ENCODE measurements around the gene RFLNA. TPM values are rescaled to one million over a fixed set of nuclear protein-coding genes. Genes with fewer than 3 reads are reported as not detected.
"Not testable (repeated sequence)": the region's sequence is repeated elsewhere in the genome, so short reads cannot be mapped to it uniquely, and the experiment has no call there.

Gene RFLNA
- polyA plus RNA-seq, 1 donor from 2014 or later: 9.6 TPM

- Histone ChIP-seq H3F3A (ENCODE audit: insufficient read depth, low read length, poor library complexity, severe bottlenecking) (no peaks in the 10 kb centered on the region), H3K4me3 (ENCODE audit: low read length) (no peak overlapping the region), H3K27me3 (ENCODE audit: insufficient read depth, low read depth, low read length) (no peaks in the 10 kb centered on the region), H3K9ac (ENCODE audit: low read length) (no peak overlapping the region), H3K27ac (ENCODE audit: low read length) (no peak overlapping the region), H2AFZ (ENCODE audit: low read depth, low read length) (no peak overlapping the region), H3K36me3 (ENCODE audit: insufficient read depth, low read length) (peaks cover 14% of the 10 kb centered on the region), H3K79me2 (replicated peaks; ENCODE audit: insufficient read depth, low read length) (no peaks in the 10 kb centered on the region), H3K9me2 (ENCODE audit: insufficient read depth, low read length) (no peaks in the 10 kb centered on the region), H4K20me1 (ENCODE audit: insufficient read depth) (no peaks in the 10 kb centered on the region), H3K4me2 (ENCODE audit: low read length) (no peak overlapping the region), H3K9me3 (ENCODE audit: low read length) (peaks cover 14% of the 10 kb centered on the region)
- TF ChIP-seq, protein P1, sequence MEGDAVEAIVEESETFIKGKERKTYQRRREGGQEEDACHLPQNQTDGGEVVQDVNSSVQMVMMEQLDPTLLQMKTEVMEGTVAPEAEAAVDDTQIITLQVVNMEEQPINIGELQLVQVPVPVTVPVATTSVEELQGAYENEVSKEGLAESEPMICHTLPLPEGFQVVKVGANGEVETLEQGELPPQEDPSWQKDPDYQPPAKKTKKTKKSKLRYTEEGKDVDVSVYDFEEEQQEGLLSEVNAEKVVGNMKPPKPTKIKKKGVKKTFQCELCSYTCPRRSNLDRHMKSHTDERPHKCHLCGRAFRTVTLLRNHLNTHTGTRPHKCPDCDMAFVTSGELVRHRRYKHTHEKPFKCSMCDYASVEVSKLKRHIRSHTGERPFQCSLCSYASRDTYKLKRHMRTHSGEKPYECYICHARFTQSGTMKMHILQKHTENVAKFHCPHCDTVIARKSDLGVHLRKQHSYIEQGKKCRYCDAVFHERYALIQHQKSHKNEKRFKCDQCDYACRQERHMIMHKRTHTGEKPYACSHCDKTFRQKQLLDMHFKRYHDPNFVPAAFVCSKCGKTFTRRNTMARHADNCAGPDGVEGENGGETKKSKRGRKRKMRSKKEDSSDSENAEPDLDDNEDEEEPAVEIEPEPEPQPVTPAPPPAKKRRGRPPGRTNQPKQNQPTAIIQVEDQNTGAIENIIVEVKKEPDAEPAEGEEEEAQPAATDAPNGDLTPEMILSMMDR (IDR thresholded peaks at IDR 0.05; ENCODE audit: poor library complexity, severe bottlenecking): no peak
- no peak for TF ChIP-seq SMC3 (conservative IDR thresholded peaks at IDR 0.05; ENCODE audit: poor library complexity)
- no peak for TF ChIP-seq EP300 (conservative IDR thresholded peaks at IDR 0.05; ENCODE audit: poor library complexity, severe bottlenecking)
- TF ChIP-seq REST (IDR thresholded peaks at IDR 0.05; ENCODE audit: borderline replicate concordance): no peak
- TF ChIP-seq EZH2 (IDR thresholded peaks at IDR 0.05; ENCODE audit: borderline replicate concordance, insufficient read depth, low read length, poor library complexity, severe bottlenecking): no peak
- TF ChIP-seq MXI1 (conservative IDR thresholded peaks at IDR 0.05; ENCODE audit: poor library complexity, severe bottlenecking): no peak
- TF ChIP-seq POLR2AphosphoS5 (IDR thresholded peaks at IDR 0.05): no peak
- no peak for TF ChIP-seq RAD21 (conservative IDR thresholded peaks at IDR 0.05)
- no peak for TF ChIP-seq TAF1 (IDR thresholded peaks at IDR 0.05; ENCODE audit: low read depth)
Observed at GRCh38 chr12:124322271-124322998, 27.5 kb downstream of the RFLNA start.

- not testable (repeated sequence) for H3K27ac ChIP-seq (ENCODE audit: low read length)
Observed at GRCh38 chr12:124322999-124323328, 28.1 kb downstream of the RFLNA start.

More at GRCh38 chr12:124322999-124323328, 28.1 kb downstream of the RFLNA start:
- H4K20me1 ChIP-seq (ENCODE audit: insufficient read depth); H3K27me3 ChIP-seq (ENCODE audit: insufficient read depth, low read depth, low read length); H3K4me3 ChIP-seq (ENCODE audit: low read length); H2AFZ ChIP-seq (ENCODE audit: low read depth, low read length); H3K9me2 ChIP-seq (ENCODE audit: insufficient read depth, low read length); H3F3A ChIP-seq (ENCODE audit: insufficient read depth, low read length, poor library complexity, severe bottlenecking); H3K79me2 ChIP-seq (replicated peaks; ENCODE audit: insufficient read depth, low read length); H3K9ac ChIP-seq (ENCODE audit: low read length); H3K4me2 ChIP-seq (ENCODE audit: low read length): not testable (repeated sequence)
- peaks cover 14% of the 10 kb centered on the region for H3K9me3 ChIP-seq (ENCODE audit: low read length)
- H3K36me3 ChIP-seq (ENCODE audit: insufficient read depth, low read length): peaks cover 14% of the 10 kb centered on the region
